GM12878 (cell line): ENCODE results near the gene DNAH1. TPM values are rescaled to one million over a fixed set of nuclear protein-coding genes. Genes with fewer than 3 reads are reported as not detected.
A peak's percentile ranks its signal among the peaks of the same experiment; 100 is the strongest.

Experiments used
- ATAC-seq: fragments of 200-7000 bp; cut with Tn5 transposase; 3 replicates; pipeline ENCODE4 v1.9.1; 2020; ENCODE audit warnings: mild to moderate bottlenecking, moderate library complexity
- BruUV-seq: library from RNA; stranded (reverse); fragments of 400-500 nt; replicated peaks from 2 replicates; lab custom pipeline; 2021; lab: Mats Ljungman, UMichigan
- CTCF ChIA-PET: fragments of 300-600 bp; sonication (Branson Sonifier 250); formaldehyde crosslinking; extraction: SDS; loops from one replicate; lab custom pipeline; 2021; ENCODE audit warnings: inconsistent platforms; lab: Yijun Ruan, JAX
- POLR2A ChIA-PET: fragments of 350-600 bp; formaldehyde crosslinking; extraction: SDS; loops from one replicate; lab custom pipeline; 2021; ENCODE audit warnings: inconsistent platforms; lab: Charles Lee
- RAD21 ChIA-PET: fragments of 300-600 bp; sonication (Branson Sonifier 250); formaldehyde crosslinking; loops from one replicate; lab custom pipeline; 2023; ENCODE audit warnings: antibody characterized with exemption; ENCODE audit not compliant: unreplicated experiment; lab: Charles Lee
- SMC1A ChIA-PET: fragments of 300-600 bp; sonication (Branson Sonifier 250); formaldehyde crosslinking; loops from one replicate; lab custom pipeline; 2023; ENCODE audit not compliant: unreplicated experiment, uncharacterized antibody; lab: Charles Lee
- DNase-seq: peaks from one replicate; pipeline ENCODE4 v3.0.0-alpha.2; 2011; ENCODE audit warnings: low read depth, low spot score
- FAIRE-seq: peaks from 3 replicates; lab custom pipeline; 2011; peaks lifted over from hg19 to GRCh38; lab: Jason Lieb, UNC
- H2AFZ ChIP-seq: 2 replicates; pipeline ENCODE4 v1.6.0; 2011; ENCODE audit warnings: low read depth, low read length, control low read depth; ENCODE audit not compliant: control insufficient read depth
- H3K27ac ChIP-seq: 2 replicates; pipeline ENCODE4 v1.5.1; 2011; ENCODE audit warnings: control low read depth; ENCODE audit not compliant: control insufficient read depth, insufficient read depth
- H3K27me3 ChIP-seq, 2 experiments: replicated peaks in 1 of 2; 2 replicates each; pipeline versions ENCODE4 v1.6.0 to v1.6.1; 2011; ENCODE audit warnings: low read length in 1 of 2; ENCODE audit not compliant: control insufficient read depth in 2 of 2, insufficient read depth in 2 of 2
- H3K36me3 ChIP-seq, 2 experiments: 2 replicates each; pipeline ENCODE4 v1.5.1; 2011; ENCODE audit warnings: low read length in 1 of 2; ENCODE audit not compliant: control insufficient read depth in 2 of 2, insufficient read depth in 2 of 2
- H3K4me1 ChIP-seq: 2 replicates; pipeline ENCODE4 v1.6.1; 2011; ENCODE audit warnings: mild to moderate bottlenecking, low read length, moderate library complexity, mixed read lengths; ENCODE audit not compliant: control insufficient read depth, insufficient read depth
- H3K4me2 ChIP-seq: 2 replicates; pipeline ENCODE4 v1.6.0; 2011; ENCODE audit warnings: control low read depth; ENCODE audit not compliant: control insufficient read depth, insufficient read depth
- H3K4me3 ChIP-seq: fragments of 200-600 bp; sonication (generic); 2 replicates; pipeline ENCODE4 v1.5.1; 2016
- H3K79me2 ChIP-seq: 2 replicates; pipeline ENCODE4 v1.6.0; 2011; ENCODE audit warnings: low read length; ENCODE audit not compliant: control insufficient read depth, insufficient read depth
- H3K9ac ChIP-seq: 2 replicates; pipeline ENCODE4 v1.8.0; 2011; ENCODE audit warnings: low read length, control low read depth, mixed read lengths; ENCODE audit not compliant: control insufficient read depth, insufficient read depth
- H3K9me3 ChIP-seq: replicated peaks from 3 replicates; pipeline ENCODE4 v1.5.1; 2011; ENCODE audit warnings: mild to moderate bottlenecking, low read length; ENCODE audit not compliant: control insufficient read depth, insufficient read depth
- H4K20me1 ChIP-seq: 2 replicates; pipeline ENCODE4 v1.6.0; 2011; ENCODE audit not compliant: control insufficient read depth, insufficient read depth
- BHLHE40 ChIP-seq, 2 experiments: fragments of 450-650 bp in 1 of 2; IDR thresholded peaks; 2 replicates each; pipeline ENCODE4 v1.6.1; 2011 to 2017; ENCODE audit warnings: low read depth in 2 of 2, borderline replicate concordance in 1 of 2, improper control_type of control experiment in 1 of 2, low read length in 1 of 2, mild to moderate bottlenecking in 1 of 2
- CHD2 ChIP-seq: IDR thresholded peaks from 2 replicates; pipeline ENCODE4 v1.6.1; 2011; ENCODE audit warnings: low read depth, low read length, improper control_type of control experiment, borderline replicate concordance
- CREM ChIP-seq: IDR thresholded peaks from 2 replicates; pipeline ENCODE4 v1.6.1; 2014; ENCODE audit warnings: antibody characterized with exemption, low read depth
- EED ChIP-seq: sonication (generic); IDR thresholded peaks from 2 replicates; pipeline ENCODE4 v1.6.1; 2016; ENCODE audit warnings: antibody characterized with exemption, low read depth
- ESRRA ChIP-seq: IDR thresholded peaks from 2 replicates; pipeline ENCODE4 v1.6.1; 2012; ENCODE audit warnings: mild to moderate bottlenecking, low read length, improper control_type of control experiment
- IKZF2 ChIP-seq, 2 experiments: fragments of 450-650 bp; IDR thresholded peaks; 2 replicates each; pipeline ENCODE4 v1.6.1; 2017; ENCODE audit warnings: mild to moderate bottlenecking in 2 of 2, moderate library complexity in 2 of 2
- MXI1 ChIP-seq: fragments of 150-350 bp; IDR thresholded peaks from 2 replicates; pipeline ENCODE4 v1.6.1; 2011; ENCODE audit warnings: low read depth, mild to moderate bottlenecking, inconsistent platforms, low read length, improper control_type of control experiment
- NKRF ChIP-seq: fragments of 450-650 bp; conservative IDR thresholded peaks from 2 replicates; pipeline ENCODE4 v1.6.1; 2017; ENCODE audit warnings: mild to moderate bottlenecking, moderate library complexity
- RUNX3 ChIP-seq: IDR thresholded peaks from 2 replicates; pipeline ENCODE4 v1.6.1; 2012; ENCODE audit warnings: low read length, inconsistent platforms
- SIN3A ChIP-seq: IDR thresholded peaks from 2 replicates; pipeline ENCODE4 v1.6.1; 2012; ENCODE audit warnings: low read depth, low read length, improper control_type of control experiment
- TCF3 ChIP-seq: IDR thresholded peaks from 2 replicates; pipeline ENCODE4 v1.6.1; 2012; ENCODE audit warnings: low read depth, mild to moderate bottlenecking, low read length, borderline replicate concordance; ENCODE audit not compliant: insufficient read depth
- USF1 ChIP-seq: IDR thresholded peaks from 2 replicates; pipeline ENCODE4 v1.6.1; 2011; ENCODE audit warnings: borderline replicate concordance, low read depth, mild to moderate bottlenecking, moderate library complexity, mixed read lengths, low read length; ENCODE audit not compliant: insufficient read depth; ENCODE audit errors: extremely low read length
- ZNF217 ChIP-seq: fragments of 450-650 bp; IDR thresholded peaks from 2 replicates; pipeline ENCODE4 v1.6.1; 2017; ENCODE audit warnings: antibody characterized with exemption, mild to moderate bottlenecking
- ZNF592 ChIP-seq: fragments of 450-650 bp; IDR thresholded peaks from 2 replicates; pipeline ENCODE4 v1.6.1; 2017; ENCODE audit warnings: mild to moderate bottlenecking, moderate library complexity
- WGBS: methylation state at CpG from one replicate; pipeline ENCODE4 v1.1.6; 2016; ENCODE audit warnings: low lambda C conversion rate; ENCODE audit not compliant: insufficient replicate concordance, insufficient coverage; ENCODE audit errors: missing lambda C conversion rate; 5-methylcytosine and 5-hydroxymethylcytosine counted together
- in situ Hi-C: fragments of 300-500 bp; cut with MboI; formaldehyde crosslinking; loops from 9 replicates; pipeline ENCODE4 v1.14.3; 2018; ENCODE audit warnings: mixed read lengths
- intact Hi-C: fragments of 100-400 bp; cut with micrococcal nuclease; formaldehyde crosslinking; loops from one replicate; pipeline ENCODE4 v1.14.2; 2022; ENCODE audit not compliant: unreplicated experiment
- polyA plus RNA-seq, 11 experiments: library from polyadenylated mRNA; depleted of rRNA in 4 of 11; unstranded in 6 of 11; stranded (reverse) in 5 of 11; fragments of >200 nt; fragmentation: Nextera tagmentation in 4 of 11; fragmentation: Illumina TruSeq in 1 of 11; extraction: Ambion mirVana in 4 of 11; extraction: Trizol in 1 of 11; gene quantifications; 1 replicate in 1 of 11; 2 replicates in 10 of 11; pipeline versions ENCODE4 v1.2.1 to v1.2.3, GENCODE V29; 2011 to 2016; ENCODE audit warnings: inconsistent platforms in 2 of 11, missing spikeins in 2 of 11, low read depth in 1 of 11
- total RNA-seq, 4 experiments: library from RNA; depleted of rRNA in 3 of 4; stranded (reverse); fragments of >200 nt in 3 of 4; fragmentation: Illumina TruSeq in 1 of 4; extraction: Trizol in 1 of 4; gene quantifications; 2 replicates each; pipeline versions ENCODE4 v1.2.1 to v1.2.3, GENCODE V29; 2013 to 2021

DNAH1 gene
- total and polyA plus RNA-seq, 10 of the 15 experiments (the other 5 are each of a cell fraction or from before 2014, with no cell fraction given) = 0.31 to 5.8 (median 2.7) TPM

- no peak overlapping the region for H3K4me3 ChIP-seq
- no peaks in the 10 kb centered on the region; a peak in 1 of 4 replicates for H3K36me3 ChIP-seq
- H3K9me3 ChIP-seq = no peaks in the 10 kb centered on the region
- peak overlapping the region; percentile 26 for H2AFZ ChIP-seq
- ChIA-PET RAD21 (interaction anchor here (0.8 to 5.7 kb wide), 9 partner anchors 9 to 247 kb away, joined by 3 to 52 read pairs (median 3); no protein-coding TSS in a partner anchor), POLR2A (interaction anchor here (0.6 to 2.6 kb wide), 8 partner anchors 9 to 60 kb away, joined by 3 to 29 read pairs (median 4); partner anchors contain the start of genes DNAH1 and GLYCTK), CTCF (interaction anchor here (0.6 to 19.0 kb wide), 13 partner anchors 9 to 1288 kb away, joined by 3 to 451 read pairs (median 4); no protein-coding TSS in a partner anchor), SMC1A (interaction anchor here (0.8 to 6.6 kb wide), 9 partner anchors 10 to 68 kb away, joined by 3 to 62 read pairs (median 5); partner anchors contain the start of gene GLYCTK)
- DNase-seq (no peak), ATAC-seq (peak; percentile 80), FAIRE-seq (peak; percentile 41)
- H3K4me1 ChIP-seq = peaks cover 12% of the 10 kb centered on the region
- BruUV-seq = no TSS peak
- intact Hi-C loops = no loop called here
- H3K27ac ChIP-seq = 0 out of 2 replicates have a peak overlapping the region, but pooled peaks have one; percentile 24
- H3K27me3 ChIP-seq = no peaks in the 10 kb centered on the region
- WGBS = 40% methylated on average over 13 of the region's 14 CpGs
- in situ Hi-C loops = no loop called here
- H3K79me2 ChIP-seq = no peaks in the 10 kb centered on the region
- 0 out of 2 replicates have a peak overlapping the region, but pooled peaks have one; percentile 22 for H3K9ac ChIP-seq
- H3K4me2 ChIP-seq = peak overlapping the region; percentile 60
- H4K20me1 ChIP-seq = no peaks in the 10 kb centered on the region
- TF ChIP-seq ZNF217 (no peak), ZNF592 (no peak), MXI1 (no peak), BHLHE40 (IDR thresholded peaks at IDR 0.05; ENCODE audit: borderline replicate concordance in 1 of 2, low read depth in 2 of 2, low read length in 1 of 2) (peak in 1 of 2 experiments; percentile 60; a peak in 2 of 4 replicates), EED (peak; percentile 32; the same call in 1 of the 2 replicates), NKRF (no peak), USF1 (no peak), SIN3A (no peak), RUNX3 (no peak), TCF3 (no peak), CREM (no peak), IKZF2 (IDR thresholded peaks at IDR 0.05) (peak in 1 of 2 experiments; percentile 19; a peak in 2 of 4 replicates), CHD2 (peak; percentile 22; the same call in 1 of the 2 replicates), ESRRA (no peak)
These were observed 16.1 kb upstream of the DNAH1 start for GRCh38 chr3:52299879-52300611.
